ENCODE data around the gene SPARCL1.

The SPARCL1 gene

GRCh38 chr4:87469390-87469789, 59.8 kb downstream of the SPARCL1 start (continued):
- no peak for TF ChIP-seq ZBTB26 (tag by site-specific recombination; optimal IDR thresholded peaks at IDR 0.05)
- TF ChIP-seq KLF1 (tag by site-specific recombination; IDR thresholded peaks at IDR 0.05): no peak
- TF ChIP-seq ZNF585B (tag by site-specific recombination; IDR thresholded peaks at IDR 0.05): no peak

- H3K4me3 ChIP-seq (ENCODE audit: low read depth, low read length): no peak overlapping the region
- 0 out of 2 replicates have a peak, but pooled peaks cover 2% of the 10 kb centered on the region for H3K4me1 ChIP-seq (ENCODE audit: control insufficient read depth, insufficient read depth, low read length)
- CTCF ChIA-PET: interaction anchor here (0.6 to 5.1 kb wide), 16 partner anchors 11 to 384 kb away, joined by 3 to 35 read pairs (median 5); partner anchors contain the start of gene HSD17B11
- H3K36me3 ChIP-seq (ENCODE audit: control insufficient read depth in 2 of 2, insufficient read depth in 1 of 2, low read length in 2 of 2): no peaks in the 10 kb centered on the region
- H3K9me3 ChIP-seq (ENCODE audit: control insufficient read depth, insufficient read depth, low read depth, low read length): no peaks in the 10 kb centered on the region
- no peak overlapping the region for H3K27ac ChIP-seq (ENCODE audit: extremely low read depth, low read depth, low read length)
- POLR2A ChIA-PET: no interaction called here
- no peak for TF ChIP-seq ZFP41 (tag by site-specific recombination; IDR thresholded peaks at IDR 0.05; ENCODE audit: borderline replicate concordance)
- no peak for TF ChIP-seq ZNF174 (tag by site-specific recombination; IDR thresholded peaks at IDR 0.05)
- TF ChIP-seq ZBTB20 (tag by site-specific recombination; IDR thresholded peaks at IDR 0.05): peak; percentile 77
- peak; percentile 68; the same call in 1 of the 2 replicates for TF ChIP-seq PRDM1 (tag by site-specific recombination; IDR thresholded peaks at IDR 0.05)
- TF ChIP-seq ZBTB11 (tag by site-specific recombination; conservative IDR thresholded peaks at IDR 0.05; ENCODE audit: low read depth): no peak
- no peak for TF ChIP-seq ZNF211 (tag by site-specific recombination; IDR thresholded peaks at IDR 0.05; ENCODE audit: low read depth)
- no peak for TF ChIP-seq ZNF138 (tag by site-specific recombination; IDR thresholded peaks at IDR 0.05; ENCODE audit: borderline replicate concordance)
- no peak for TF ChIP-seq KLF16 (tag by site-specific recombination; IDR thresholded peaks at IDR 0.05)
- TF ChIP-seq ZNF302 (tag by site-specific recombination; IDR thresholded peaks at IDR 0.05; ENCODE audit: low read depth): no peak
- TF ChIP-seq ZNF654 (tag by site-specific recombination; IDR thresholded peaks at IDR 0.05; ENCODE audit: low read depth): peak; percentile 67
- TF ChIP-seq, protein P1, sequence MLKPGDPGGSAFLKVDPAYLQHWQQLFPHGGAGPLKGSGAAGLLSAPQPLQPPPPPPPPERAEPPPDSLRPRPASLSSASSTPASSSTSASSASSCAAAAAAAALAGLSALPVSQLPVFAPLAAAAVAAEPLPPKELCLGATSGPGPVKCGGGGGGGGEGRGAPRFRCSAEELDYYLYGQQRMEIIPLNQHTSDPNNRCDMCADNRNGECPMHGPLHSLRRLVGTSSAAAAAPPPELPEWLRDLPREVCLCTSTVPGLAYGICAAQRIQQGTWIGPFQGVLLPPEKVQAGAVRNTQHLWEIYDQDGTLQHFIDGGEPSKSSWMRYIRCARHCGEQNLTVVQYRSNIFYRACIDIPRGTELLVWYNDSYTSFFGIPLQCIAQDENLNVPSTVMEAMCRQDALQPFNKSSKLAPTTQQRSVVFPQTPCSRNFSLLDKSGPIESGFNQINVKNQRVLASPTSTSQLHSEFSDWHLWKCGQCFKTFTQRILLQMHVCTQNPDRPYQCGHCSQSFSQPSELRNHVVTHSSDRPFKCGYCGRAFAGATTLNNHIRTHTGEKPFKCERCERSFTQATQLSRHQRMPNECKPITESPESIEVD (tag by site-specific recombination; IDR thresholded peaks at IDR 0.05): no peak
- no peak for TF ChIP-seq ZNF510 (tag by site-specific recombination; IDR thresholded peaks at IDR 0.05; ENCODE audit: insufficient replicate concordance)
- TF ChIP-seq KLF8 (tag by site-specific recombination; IDR thresholded peaks at IDR 0.05): no peak
- no peak for TF ChIP-seq ZFP37 (tag by site-specific recombination; IDR thresholded peaks at IDR 0.05)
- no peak for TF ChIP-seq ZNF433 (tag by site-specific recombination; IDR thresholded peaks at IDR 0.05; ENCODE audit: low read depth)
- TF ChIP-seq ZNF561 (tag by site-specific recombination; IDR thresholded peaks at IDR 0.05; ENCODE audit: borderline replicate concordance): no peak
- 0 out of 2 replicates have a peak, but pooled peaks have one; percentile 10 for TF ChIP-seq CTCF (tag by site-specific recombination; IDR thresholded peaks at IDR 0.05)
- TF ChIP-seq SALL2 (tag by site-specific recombination; IDR thresholded peaks at IDR 0.05; ENCODE audit: borderline replicate concordance): no peak
- no peak for TF ChIP-seq ZNF24 (tag by site-specific recombination; IDR thresholded peaks at IDR 0.05)
- TF ChIP-seq, protein P2, sequence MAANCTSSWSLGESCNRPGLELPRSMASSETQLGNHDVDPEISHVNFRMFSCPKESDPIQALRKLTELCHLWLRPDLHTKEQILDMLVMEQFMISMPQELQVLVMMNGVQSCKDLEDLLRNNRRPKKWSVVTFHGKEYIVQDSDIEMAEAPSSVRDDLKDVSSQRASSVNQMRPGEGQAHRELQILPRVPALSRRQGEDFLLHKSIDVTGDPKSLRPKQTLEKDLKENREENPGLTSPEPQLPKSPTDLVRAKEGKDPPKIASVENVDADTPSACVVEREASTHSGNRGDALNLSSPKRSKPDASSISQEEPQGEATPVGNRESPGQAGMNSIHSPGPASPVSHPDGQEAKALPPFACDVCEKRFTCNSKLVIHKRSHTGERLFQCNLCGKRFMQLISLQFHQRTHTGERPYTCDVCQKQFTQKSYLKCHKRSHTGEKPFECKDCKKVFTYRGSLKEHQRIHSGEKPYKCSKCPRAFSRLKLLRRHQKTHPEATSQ (tag by site-specific recombination; IDR thresholded peaks at IDR 0.05): no peak
- TF ChIP-seq ZNF530 (tag by site-specific recombination; IDR thresholded peaks at IDR 0.05; ENCODE audit: low read depth): no peak
- no peak for TF ChIP-seq IKZF3 (tag by site-specific recombination; IDR thresholded peaks at IDR 0.05)
- no peak for TF ChIP-seq ZNF707 (tag by site-specific recombination; IDR thresholded peaks at IDR 0.05)
- no peak for TF ChIP-seq ZNF785 (tag by site-specific recombination; IDR thresholded peaks at IDR 0.05)
Measured at GRCh38 chr4:87465739-87466366, 63.3 kb downstream of the SPARCL1 start.

All from HEK293 (cell line).